Effector CD4-positive, alpha-beta T cell (primary cell): ENCODE results near the gene GSK3A.
A peak's percentile ranks its signal among the peaks of the same experiment; 100 is the strongest.
"Not testable (repeated sequence)": the region's sequence is repeated elsewhere in the genome, so short reads cannot be mapped to it uniquely, and the experiment has no call there.

Experiments
- DNase-seq: peaks from one replicate; pipeline ENCODE4 v3.0.0-alpha.2; 2020

GSK3A gene

DNA sequence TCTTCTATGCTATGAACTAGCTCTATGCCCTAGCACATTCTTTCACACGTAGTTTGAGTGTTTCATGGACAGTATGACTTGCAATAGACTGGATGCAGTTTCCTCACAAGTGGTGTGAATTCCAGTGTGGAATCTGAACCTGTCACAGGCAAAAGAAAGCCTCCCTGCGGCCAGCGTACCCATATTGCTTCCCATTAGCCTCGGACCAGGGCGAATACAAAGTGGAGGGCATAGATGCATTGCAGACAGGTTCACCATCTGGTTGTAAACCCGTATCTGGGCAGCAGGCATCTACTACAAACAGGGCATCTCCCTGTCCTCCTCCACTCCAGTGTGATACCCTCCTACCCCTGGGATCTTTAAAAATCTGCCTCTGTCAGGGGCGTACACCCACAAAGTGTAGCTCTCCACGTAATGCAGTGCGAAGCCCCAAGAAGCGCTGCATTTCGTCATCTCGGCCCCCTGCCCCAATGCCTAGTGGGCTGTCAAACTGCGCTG, 25.3 kb upstream of the GSK3A start:
- DNase-seq, result no peak

DNA sequence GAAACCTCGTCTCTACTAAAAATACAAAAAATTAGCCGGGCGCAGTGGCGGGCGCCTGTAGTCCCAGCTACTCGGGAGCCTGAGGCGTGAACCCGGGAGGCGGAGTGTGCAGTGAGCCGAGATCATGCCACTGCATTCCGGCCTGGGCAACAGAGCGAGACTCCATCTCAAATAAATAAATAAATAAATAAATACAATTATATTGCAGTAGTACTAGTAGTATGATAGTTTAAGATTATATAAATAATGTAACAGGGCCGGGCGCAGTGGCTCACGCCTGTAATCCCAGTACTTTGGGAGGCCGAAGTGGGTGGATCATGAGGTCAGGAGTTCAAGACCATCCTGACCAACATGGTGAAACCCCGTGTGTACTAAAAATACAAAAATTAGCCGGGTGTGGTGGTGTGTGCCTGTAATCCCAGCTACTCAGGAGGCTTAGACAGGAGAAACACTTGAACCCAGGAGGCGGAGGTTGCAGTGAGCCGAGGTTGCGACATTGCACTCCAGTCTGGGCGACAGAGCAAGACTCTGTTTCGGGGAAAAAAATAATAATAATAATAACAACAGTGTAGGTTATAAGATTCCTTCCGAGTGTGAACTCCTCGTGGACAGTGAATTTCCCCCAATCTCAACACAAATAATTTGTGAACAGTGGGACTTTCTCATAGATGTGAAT, 24.7 kb upstream of the GSK3A start:
- DNase-seq, result not testable (repeated sequence)

- not testable (repeated sequence) for DNase-seq
Observed at GRCh38 chr19:42266105-42266504, 23.7 kb upstream of the GSK3A start.

DNA sequence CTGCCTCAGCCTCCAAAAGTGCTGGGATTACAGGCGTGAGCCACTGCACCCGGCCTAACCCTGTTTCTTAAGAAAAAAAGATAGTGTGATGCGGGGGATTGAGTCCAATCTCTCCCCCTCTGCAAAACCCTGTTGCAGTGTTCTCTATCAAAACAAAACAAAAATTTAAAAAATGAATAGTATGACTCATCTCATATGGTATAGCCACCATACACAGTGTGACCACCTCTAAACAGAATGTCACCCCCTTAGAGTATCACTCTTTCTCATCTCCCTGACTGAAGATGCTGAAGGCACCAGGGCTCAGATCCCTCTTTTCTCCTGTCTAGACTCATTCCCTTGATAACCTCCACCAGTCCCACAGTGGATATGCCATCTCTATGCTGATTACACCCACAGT, 19.4 kb upstream of the GSK3A start:
- DNase-seq, result no peak

- not testable (repeated sequence) for DNase-seq
Observed at GRCh38 chr19:42257842-42258241, 15.4 kb upstream of the GSK3A start.

- DNase-seq, result no peak
Observed at GRCh38 chr19:42255766-42256745, 13.7 kb upstream of the GSK3A start.

GRCh38 chr19:42254850-42255765, 12.7 kb upstream of the GSK3A start, which contains the start of gene ERF:
Gene ERF, minus strand, starts transcription at chr19:42255128. Its CDS starts 129 bp downstream, at chr19:42254999.
- peak; percentile 91 for DNase-seq

- peak; percentile 79 for DNase-seq
Observed at GRCh38 chr19:42254089-42254849, 11.9 kb upstream of the GSK3A start.

- DNase-seq, result peak; percentile 52
Observed at GRCh38 chr19:42253245-42254088, 11.1 kb upstream of the GSK3A start.

GRCh38 chr19:42252365-42253244, 10.2 kb upstream of the GSK3A start:
- no peak for DNase-seq

- DNase-seq, result no peak
Observed at GRCh38 chr19:42251572-42252358, 9.4 kb upstream of the GSK3A start.

DNA sequence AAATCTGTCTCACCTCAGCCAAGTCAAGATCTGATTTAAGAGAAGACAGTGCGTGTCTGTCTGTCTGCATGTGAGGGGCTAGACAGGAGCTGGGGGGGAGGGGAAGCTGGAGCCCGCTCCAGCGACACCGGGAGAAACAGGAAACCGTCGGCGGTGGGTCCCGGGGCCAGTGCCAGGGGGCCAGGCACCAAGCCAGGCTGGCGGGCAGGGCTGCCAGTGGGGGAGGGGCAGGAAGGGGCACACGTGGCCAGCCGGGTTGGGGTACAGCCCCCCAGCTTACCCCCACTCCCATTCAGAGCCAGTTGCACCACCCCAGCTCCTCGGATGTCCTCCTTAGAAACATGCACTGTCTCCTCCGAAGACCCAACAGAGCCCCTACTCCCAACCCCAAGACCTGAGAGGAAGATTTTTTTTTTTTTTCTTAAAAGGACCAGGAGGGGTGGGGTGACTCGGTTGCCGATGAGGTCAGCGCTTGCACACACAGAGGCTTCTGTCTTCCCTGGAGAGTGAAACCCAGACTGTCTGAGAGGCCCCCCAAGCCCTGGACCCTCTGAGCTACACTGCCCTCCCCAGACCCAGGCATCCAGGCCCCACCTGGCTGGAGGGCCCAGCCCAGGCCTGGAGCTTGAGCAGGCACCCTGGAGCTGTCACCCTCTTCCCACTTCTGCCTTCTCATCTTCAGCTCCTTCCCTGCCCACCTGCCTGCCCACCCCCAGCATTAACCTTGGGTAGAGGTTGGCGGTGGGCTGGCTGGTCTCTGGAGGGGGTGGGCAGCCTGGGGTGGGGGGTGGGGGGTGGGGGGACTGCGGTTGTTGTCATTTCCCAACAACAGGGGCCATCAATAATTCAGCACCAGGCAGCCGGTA, 8.5 kb upstream of the GSK3A start:
- no peak for DNase-seq

DNA sequence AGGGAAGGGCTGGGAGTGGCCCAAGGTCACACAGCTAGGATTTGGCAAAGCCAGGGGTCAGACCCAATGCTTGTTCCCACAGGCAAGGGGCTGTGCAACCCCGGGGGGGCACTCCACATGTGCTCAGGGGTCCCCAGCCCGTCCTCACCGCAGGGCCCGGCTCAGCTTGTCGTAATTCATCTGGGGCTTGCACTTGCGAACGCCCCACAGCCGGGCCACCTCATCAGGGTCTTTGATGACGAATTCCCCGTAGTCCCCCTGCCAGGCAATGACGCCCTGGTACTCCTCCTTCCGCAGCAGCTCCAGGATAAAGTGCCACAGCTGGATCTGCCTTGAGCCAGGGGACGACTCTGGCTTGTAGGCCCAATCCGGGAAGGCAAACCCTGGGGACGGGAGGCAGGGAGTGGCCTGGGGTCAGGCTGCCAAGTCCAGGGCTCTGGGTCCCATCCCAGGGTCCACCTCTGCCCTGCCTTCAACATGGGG, 7.8 kb upstream of the GSK3A start:
- no peak for DNase-seq

GRCh38 chr19:42249769-42250168, 7.4 kb upstream of the GSK3A start:
- no peak for DNase-seq

DNA sequence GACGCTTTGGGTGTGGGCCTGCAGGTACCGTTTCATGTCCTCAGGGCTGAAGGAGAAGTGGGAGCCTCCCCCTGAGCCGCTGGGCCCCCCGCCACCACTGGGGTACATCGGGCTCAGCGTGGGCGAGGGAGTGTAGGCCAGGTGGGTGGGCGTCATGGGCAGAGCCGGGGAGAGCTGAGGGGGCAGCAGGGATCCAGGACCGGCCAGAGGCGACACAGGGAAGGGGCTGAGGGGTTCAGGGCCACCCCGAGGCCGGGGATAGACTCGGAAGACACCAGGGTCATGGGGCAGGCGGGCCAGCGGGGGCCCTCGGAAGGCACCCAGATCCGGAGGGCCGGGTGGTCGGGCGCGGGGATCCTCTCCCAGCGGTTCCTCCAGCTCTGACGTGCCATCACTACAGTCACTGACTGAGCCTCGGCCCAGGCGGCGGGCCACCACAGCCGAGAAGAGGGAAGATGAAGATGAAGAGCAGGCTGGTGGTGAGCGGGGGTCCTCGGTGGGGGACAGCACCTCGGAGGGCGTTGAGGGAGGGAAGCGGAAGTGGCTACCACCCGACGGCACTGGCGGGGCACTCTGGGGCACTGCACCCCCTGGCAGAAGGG, 6.8 kb upstream of the GSK3A start:
- DNase-seq, result no peak

DNA sequence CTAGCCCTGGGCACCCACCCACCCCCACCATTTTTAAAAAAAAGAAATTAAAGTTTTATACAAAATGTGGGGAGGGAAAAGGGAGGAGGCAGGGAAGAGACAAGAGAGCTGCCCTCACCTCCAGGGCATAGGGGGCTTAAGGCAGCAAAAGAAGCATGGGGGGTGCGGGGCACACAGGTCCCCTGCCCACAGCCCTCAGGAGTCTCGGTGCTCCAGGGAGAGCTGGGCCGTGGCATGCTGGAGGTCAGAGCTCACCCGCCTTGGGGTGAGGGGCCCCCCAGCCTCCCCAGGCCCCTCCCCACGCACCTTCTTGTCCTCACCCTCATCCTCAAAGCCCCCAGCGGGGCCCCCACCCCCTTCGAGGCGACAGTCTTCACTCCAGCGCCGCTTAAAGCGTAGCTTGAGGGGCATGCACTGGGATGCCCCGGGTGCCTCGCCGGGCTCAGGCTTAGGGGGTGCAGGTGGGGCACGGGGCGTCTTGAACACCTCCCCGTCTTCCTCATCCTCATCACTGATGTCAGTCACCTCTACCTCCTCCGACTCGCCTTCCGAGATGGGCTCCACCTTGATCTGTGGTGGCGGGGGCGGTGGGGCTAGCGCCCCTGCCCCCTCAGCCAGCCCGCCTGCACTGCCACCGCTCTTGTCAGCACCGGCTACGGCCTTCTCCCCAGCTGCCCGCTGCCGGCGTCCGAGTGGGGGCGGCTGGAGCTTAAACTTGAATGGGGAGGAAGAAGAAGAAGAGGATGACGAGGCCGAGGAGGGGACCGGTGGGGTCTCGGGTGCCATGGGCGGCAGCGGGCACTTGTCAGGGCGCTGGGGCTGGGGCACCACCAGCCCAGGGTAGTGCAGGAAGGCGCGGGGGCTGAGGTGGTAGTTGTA, 6.1 kb upstream of the GSK3A start:
- DNase-seq, result no peak
